Right cardiac atrium (tissue), 5 donors: ENCODE measurements around the gene HPF1. TPM values are rescaled to one million over a fixed set of nuclear protein-coding genes. Genes with fewer than 3 reads are reported as not detected.
"Not testable (repeated sequence)": the region's sequence is repeated elsewhere in the genome, so short reads cannot be mapped to it uniquely, and the experiment has no call there.

ENCODE experiments used
- ATAC-seq, 2 donors: fragments of 200-7000 bp; cut with Tn5 transposase; one replicate each; pipeline versions ENCODE4 v1.8.0 to v1.9.1; 2020; ENCODE audit warnings: moderate library complexity in 2 of 2, mild to moderate bottlenecking in 1 of 2
- DNase-seq, 3 donors: peaks; one replicate each; pipeline ENCODE4 v3.0.0-alpha.2; 2020
- H3K27ac ChIP-seq: one replicate; pipeline ENCODE4 v1.5.1; 2013; ENCODE audit warnings: mild to moderate bottlenecking, low read length, control low read depth, moderate library complexity
- H3K27me3 ChIP-seq: one replicate; pipeline ENCODE4 v1.6.1; 2013; ENCODE audit not compliant: control insufficient read depth, insufficient read depth
- H3K4me1 ChIP-seq: one replicate; pipeline ENCODE4 v1.6.1; 2013; ENCODE audit warnings: low read length; ENCODE audit not compliant: control insufficient read depth, insufficient read depth
- H3K4me3 ChIP-seq: one replicate; pipeline ENCODE4 v1.5.1; 2013; ENCODE audit warnings: low read length, control low read depth
- H3K9me3 ChIP-seq: one replicate; pipeline ENCODE4 v1.6.1; 2013; ENCODE audit warnings: low read length; ENCODE audit not compliant: control insufficient read depth
- WGBS: extraction: QIAGEN DNeasy Blood & Tissue Kit; methylation state at CpG from one replicate; pipeline ENCODE4 v1.1.7; 2013; 5-methylcytosine and 5-hydroxymethylcytosine counted together
- intact Hi-C, 4 donors: fragments of 100-400 bp; cut with DNase I; formaldehyde crosslinking; loops; one replicate each; pipeline versions ENCODE4 v1.11.0 to v1.14.0; 2022 to 2023
- polyA plus RNA-seq: library from polyadenylated mRNA; stranded (reverse); fragments of 200-250 nt; gene quantifications from one replicate; pipeline ENCODE4 v1.2.3, GENCODE V29; 2013
- total RNA-seq, 4 donors: library from RNA; stranded (reverse); fragmentation: NEBNext Ultra II Directional; extraction: Animal tissue kit (Norgen Biotek cat#: 25700); gene quantifications; one replicate each; pipeline ENCODE4 v1.2.1, GENCODE V29; 2021
- donor health status: healthy with polysubstance abuse.
- donor health status: DM: no; HTN: yes; CAD: no.
- donor health status: DM: no; HTN: no; CAD: no.
- donor health status: DM: no; HTN: yes; CAD: no; lungs with severe emphysema.
- donor health status: DM: yes; HTN: yes; CAD: no.

Gene HPF1
- total and polyA plus RNA-seq, 5 donors = 15.3 to 27.2 (median 17.0) TPM

DNA sequence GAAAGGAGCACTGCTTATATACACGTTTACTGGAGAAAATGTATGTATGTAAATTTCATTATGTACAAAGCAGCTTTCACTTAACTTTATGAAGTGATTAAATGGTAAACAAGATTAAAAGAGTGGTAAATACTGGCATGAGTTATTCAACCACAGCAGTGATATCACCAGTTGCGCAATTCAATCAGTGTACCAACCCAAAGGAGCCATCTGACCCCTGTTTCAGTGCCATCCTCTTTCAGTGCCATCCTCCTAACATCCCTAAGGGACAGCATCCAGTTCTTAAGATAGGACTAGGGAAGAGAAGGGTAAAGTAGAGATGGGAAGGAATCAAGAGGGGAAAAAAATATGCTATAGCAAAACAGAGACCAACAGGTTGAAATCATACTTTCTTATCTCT is 16.2 kb downstream of the HPF1 start:
- Histone ChIP-seq H3K4me3 (no peak overlapping the region), H3K27ac (no peak overlapping the region), H3K9me3 (no peaks in the 10 kb centered on the region), H3K4me1 (peaks cover 2% of the 10 kb centered on the region), H3K27me3 (no peaks in the 10 kb centered on the region)
- DNase-seq = no peak
- intact Hi-C loops = no loop called here
- ATAC-seq = no peak
- 87% methylated on average over 2 of the region's 2 CpGs for WGBS

DNA sequence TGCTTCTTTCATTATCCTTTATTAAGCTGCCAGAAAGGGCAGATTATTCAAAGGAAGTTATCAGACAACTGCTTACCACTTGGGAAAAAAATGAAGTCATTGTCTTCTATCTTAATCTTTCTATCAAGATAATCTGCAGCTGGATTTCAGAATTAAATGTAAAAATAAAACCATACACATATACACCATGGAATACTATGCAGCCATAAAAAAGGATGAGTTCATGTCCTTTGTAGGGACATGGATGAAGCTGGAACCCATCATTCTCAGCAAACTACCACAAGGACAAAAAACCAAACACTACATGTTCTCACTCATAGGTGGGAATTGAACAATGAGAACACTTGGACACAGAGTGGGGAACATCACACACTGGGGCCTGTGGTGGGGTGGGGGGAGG is 19.1 kb downstream of the HPF1 start:
- H3K27me3 ChIP-seq, ATAC-seq, H3K4me3 ChIP-seq, H3K9me3 ChIP-seq, intact Hi-C loops, DNase-seq, H3K27ac ChIP-seq, H3K4me1 ChIP-seq: not testable (repeated sequence)

- intact Hi-C loops = no loop called here
- DNase-seq (no peak), ATAC-seq (no peak)
- 92% methylated on average over 5 of the region's 5 CpGs for WGBS
- Histone ChIP-seq H3K27ac (no peak overlapping the region), H3K27me3 (no peaks in the 10 kb centered on the region), H3K4me1 (no peaks in the 10 kb centered on the region), H3K9me3 (no peaks in the 10 kb centered on the region), H3K4me3 (no peak overlapping the region)
These were observed 27.2 kb downstream of the HPF1 start for GRCh38 chr4:169730564-169730963.

- DNase-seq (no peak), ATAC-seq (no peak)
- H3K27me3 ChIP-seq = no peaks in the 10 kb centered on the region
- no peak overlapping the region for H3K27ac ChIP-seq
- intact Hi-C loops = no loop called here
- H3K4me3 ChIP-seq = no peak overlapping the region
- no peaks in the 10 kb centered on the region for H3K9me3 ChIP-seq
- no peaks in the 10 kb centered on the region for H3K4me1 ChIP-seq
These were observed 30.1 kb downstream of the HPF1 start for GRCh38 chr4:169727616-169728015.

GRCh38 chr4:169724260-169724659 is 33.5 kb downstream of the HPF1 start:
- ATAC-seq = no peak
- intact Hi-C loops = no loop called here
- H3K27me3 ChIP-seq = no peaks in the 10 kb centered on the region

DNA sequence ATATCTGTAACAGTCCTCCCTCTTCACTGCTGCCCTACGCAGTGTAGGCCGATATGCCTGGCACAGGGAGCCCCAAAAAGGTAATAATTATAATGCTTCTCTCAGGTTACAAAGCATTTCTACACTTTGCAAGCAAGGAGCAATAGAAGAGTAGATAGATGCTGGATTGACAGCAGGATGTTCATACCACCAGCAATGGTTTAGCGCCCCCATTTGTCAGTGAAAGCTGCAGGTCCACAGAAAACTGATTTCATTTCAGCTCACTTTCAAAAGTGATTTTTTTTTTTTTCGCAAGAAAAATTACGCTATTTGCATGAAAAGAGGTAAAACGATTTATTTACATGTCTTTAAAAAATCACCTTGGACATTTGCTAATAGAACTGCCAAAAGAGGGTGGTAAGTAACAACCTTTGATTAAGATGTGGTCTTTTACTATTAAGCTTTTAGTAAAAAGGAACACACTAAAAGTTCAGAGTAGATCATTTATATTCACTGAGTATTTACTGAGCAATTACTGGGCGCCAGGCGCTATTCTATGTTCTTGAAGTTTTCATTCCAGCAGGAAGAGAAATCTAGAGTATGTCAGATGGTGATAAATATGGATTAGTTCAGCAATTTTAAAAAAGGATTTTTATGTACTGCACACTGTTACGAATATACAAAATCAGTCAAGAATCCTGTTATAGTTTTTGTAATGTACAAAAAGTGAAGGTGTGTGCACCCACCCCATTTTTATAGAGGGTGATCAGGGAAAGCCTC is 34.4 kb downstream of the HPF1 start:
- Histone ChIP-seq H3K27me3 (no peaks in the 10 kb centered on the region), H3K4me3 (no peak overlapping the region), H3K4me1 (no peaks in the 10 kb centered on the region), H3K27ac (no peak overlapping the region), H3K9me3 (no peaks in the 10 kb centered on the region)
- no peak for ATAC-seq
- intact Hi-C loops = no loop called here
- 85% methylated on average over 9 of the region's 9 CpGs for WGBS
- DNase-seq = no peak

More at GRCh38 chr4:169724260-169724659, 33.5 kb downstream of the HPF1 start:
- no peaks in the 10 kb centered on the region for H3K9me3 ChIP-seq
- H3K27ac ChIP-seq = no peak overlapping the region
- DNase-seq = no peak
- 85% methylated on average over 2 of the region's 2 CpGs for WGBS
- H3K4me1 ChIP-seq = no peaks in the 10 kb centered on the region
- no peak overlapping the region for H3K4me3 ChIP-seq

GRCh38 chr4:169720529-169720928 is 37.2 kb downstream of the HPF1 start:
- ATAC-seq (no peak), DNase-seq (no peak)
- Histone ChIP-seq H3K4me3 (no peak overlapping the region), H3K27me3 (no peaks in the 10 kb centered on the region), H3K4me1 (no peaks in the 10 kb centered on the region), H3K9me3 (no peaks in the 10 kb centered on the region), H3K27ac (no peak overlapping the region)
- 93% methylated on average over 7 of the region's 7 CpGs for WGBS
- intact Hi-C loops = no loop called here

DNA sequence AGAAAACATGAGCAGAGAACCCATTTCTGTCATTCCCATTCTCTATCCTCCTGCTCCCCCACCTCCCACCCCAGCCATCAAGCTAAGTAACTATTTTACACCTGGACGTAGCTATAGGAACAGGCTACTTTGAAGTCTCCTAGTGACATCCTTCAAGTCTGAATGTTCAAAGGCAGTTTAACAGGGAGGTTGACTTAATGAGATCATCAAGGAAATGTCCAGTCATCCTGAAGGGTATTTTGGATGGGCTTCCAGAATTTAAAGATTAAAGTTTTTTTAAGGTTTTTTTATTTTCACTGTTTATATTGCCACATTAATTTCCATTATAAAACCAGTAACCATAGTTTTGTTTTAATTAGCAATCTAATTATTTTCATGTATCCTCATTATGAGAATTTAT is 41.1 kb downstream of the HPF1 start:
- H3K4me1 ChIP-seq = no peaks in the 10 kb centered on the region
- intact Hi-C loops = no loop called here
- H3K9me3 ChIP-seq = no peaks in the 10 kb centered on the region
- ATAC-seq = peak in 1 of 2 donors; percentile 49
- no peaks in the 10 kb centered on the region for H3K27me3 ChIP-seq
- 74% methylated on average over 1 of the region's 1 CpG for WGBS
- H3K27ac ChIP-seq = no peak overlapping the region
- DNase-seq = no peak
- no peak overlapping the region for H3K4me3 ChIP-seq

DNA sequence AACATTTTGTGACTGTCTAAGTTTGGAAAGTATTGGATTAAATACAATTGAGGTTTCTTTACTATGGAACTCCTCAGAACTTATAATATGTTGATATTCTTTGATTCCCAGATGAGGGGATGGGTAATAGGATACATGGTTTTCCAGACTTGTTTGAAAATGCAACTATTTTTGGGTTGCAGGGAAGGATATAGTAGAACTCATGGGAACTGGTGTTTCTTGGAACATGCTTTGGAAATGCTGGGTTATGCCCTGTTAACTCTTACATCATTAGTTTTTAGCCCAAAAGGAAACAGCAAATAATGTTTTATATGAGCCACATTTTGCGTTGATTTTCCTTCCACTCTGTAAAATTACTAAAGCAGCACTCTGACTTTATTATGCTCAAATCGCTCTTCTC is 41.9 kb downstream of the HPF1 start:
- Histone ChIP-seq H3K9me3 (no peaks in the 10 kb centered on the region), H3K27ac (no peak overlapping the region), H3K4me3 (no peak overlapping the region), H3K4me1 (no peaks in the 10 kb centered on the region), H3K27me3 (no peaks in the 10 kb centered on the region)
- 90% methylated on average over 2 of the region's 2 CpGs for whole genome bisulfite sequencing
- ATAC-seq = no peak
- intact Hi-C loops = no loop called here
- no peak for DNase-seq

GRCh38 chr4:169707958-169708643 is 49.6 kb downstream of the HPF1 start:
- Histone ChIP-seq H3K4me1 (no peaks in the 10 kb centered on the region), H3K9me3 (no peaks in the 10 kb centered on the region), H3K4me3 (no peak overlapping the region), H3K27me3 (no peaks in the 10 kb centered on the region), H3K27ac (no peak overlapping the region)
- DNase-seq (no peak), ATAC-seq (peak; percentile 43 to 46)
- 58% methylated on average over 2 of the region's 2 CpGs for WGBS
- intact Hi-C loops = no loop called here

GRCh38 chr4:169698331-169698730 is 59.4 kb downstream of the HPF1 start:
- H3K27me3 ChIP-seq = no peaks in the 10 kb centered on the region
- WGBS = 97% methylated on average over 5 of the region's 5 CpGs
- H3K4me3 ChIP-seq = no peak overlapping the region
- intact Hi-C loops = no loop called here
- H3K27ac ChIP-seq = no peak overlapping the region
- DNase-seq (no peak), ATAC-seq (no peak)
- no peaks in the 10 kb centered on the region for H3K4me1 ChIP-seq
- no peaks in the 10 kb centered on the region for H3K9me3 ChIP-seq
